ENCODE results near the gene THBS3. TPM values are rescaled to one million over a fixed set of nuclear protein-coding genes. Genes with fewer than 3 reads are reported as not detected.

The THBS3 gene
- total and polyA plus RNA-seq, 2 experiments from 2014 or later: 19.8 to 39.9 TPM

- no peak for TF ChIP-seq CTCF (IDR thresholded peaks at IDR 0.05; ENCODE audit: poor library complexity)
- TF ChIP-seq EZH2 (IDR thresholded peaks at IDR 0.05; ENCODE audit: borderline replicate concordance): no peak
- no peak for TF ChIP-seq EZH2phosphoT487 (IDR thresholded peaks at IDR 0.05; ENCODE audit: low read depth, severe bottlenecking, unreplicated experiment)
- Histone ChIP-seq H3K4me3 (no peak overlapping the region), H3K36me3 (replicated peaks; ENCODE audit: insufficient read depth, low read depth) (no peaks in the 10 kb centered on the region), H3K4me2 (peak overlapping the region; percentile 58), H3K4me1 (ENCODE audit: insufficient read depth) (peaks cover 18% of the 10 kb centered on the region), H2AFZ (no peak overlapping the region), H3K79me2 (no peaks in the 10 kb centered on the region), H3K27ac (peak overlapping the region; percentile 60), H3K9me2 (replicated peaks; ENCODE audit: insufficient read depth) (no peaks in the 10 kb centered on the region), H3K27me3 (no peaks in the 10 kb centered on the region), H4K20me1 (ENCODE audit: insufficient read depth, poor library complexity, severe bottlenecking) (no peaks in the 10 kb centered on the region), H3K9me3 (ENCODE audit: low read depth) (no peaks in the 10 kb centered on the region)
- peak; percentile 54 for DNase-seq (ENCODE audit: low spot score)
- WGBS (ENCODE audit: low lambda C conversion rate, missing lambda C conversion rate): 57% methylated on average over 8 of the region's 8 CpGs
These were observed 21.5 kb downstream of the THBS3 start for GRCh38 chr1:155186067-155186793.

GRCh38 chr1:155185783-155186066 is 22.0 kb downstream of the THBS3 start:
- H4K20me1 ChIP-seq (ENCODE audit: insufficient read depth, poor library complexity, severe bottlenecking): no peaks in the 10 kb centered on the region
- no peaks in the 10 kb centered on the region for H3K27me3 ChIP-seq
- peak overlapping the region; percentile 58 for H3K4me2 ChIP-seq
- H3K4me1 ChIP-seq (ENCODE audit: insufficient read depth): peaks cover 18% of the 10 kb centered on the region
- no peak for TF ChIP-seq CTCF (IDR thresholded peaks at IDR 0.05; ENCODE audit: poor library complexity)
- TF ChIP-seq EZH2phosphoT487 (IDR thresholded peaks at IDR 0.05; ENCODE audit: low read depth, severe bottlenecking, unreplicated experiment): no peak
- no peak for TF ChIP-seq EZH2 (IDR thresholded peaks at IDR 0.05; ENCODE audit: borderline replicate concordance)
- H3K4me3 ChIP-seq: no peak overlapping the region
- H3K9me2 ChIP-seq (replicated peaks; ENCODE audit: insufficient read depth): no peaks in the 10 kb centered on the region
- H2AFZ ChIP-seq: no peak overlapping the region
- no peaks in the 10 kb centered on the region for H3K9me3 ChIP-seq (ENCODE audit: low read depth)
- no peak for DNase-seq (ENCODE audit: low spot score)
- peak overlapping the region; percentile 60 for H3K27ac ChIP-seq
- WGBS (ENCODE audit: low lambda C conversion rate, missing lambda C conversion rate): 71% methylated on average over 6 of the region's 6 CpGs
- no peaks in the 10 kb centered on the region for H3K36me3 ChIP-seq (replicated peaks; ENCODE audit: insufficient read depth, low read depth)
- no peaks in the 10 kb centered on the region for H3K79me2 ChIP-seq

GRCh38 chr1:155184835-155185782 is 22.6 kb downstream of the THBS3 start:
- H2AFZ ChIP-seq: no peak overlapping the region
- H3K4me2 ChIP-seq: peak overlapping the region; percentile 58
- H3K4me3 ChIP-seq: no peak overlapping the region
- DNase-seq (ENCODE audit: low spot score): peak; percentile 52
- H3K9me2 ChIP-seq (replicated peaks; ENCODE audit: insufficient read depth): no peaks in the 10 kb centered on the region
- H4K20me1 ChIP-seq (ENCODE audit: insufficient read depth, poor library complexity, severe bottlenecking): no peaks in the 10 kb centered on the region
- H3K27me3 ChIP-seq: no peaks in the 10 kb centered on the region
- H3K79me2 ChIP-seq: no peaks in the 10 kb centered on the region
- TF ChIP-seq EZH2 (IDR thresholded peaks at IDR 0.05; ENCODE audit: borderline replicate concordance) (no peak), EZH2phosphoT487 (IDR thresholded peaks at IDR 0.05; ENCODE audit: low read depth, severe bottlenecking, unreplicated experiment) (no peak), CTCF (IDR thresholded peaks at IDR 0.05; ENCODE audit: poor library complexity) (no peak)
- no peaks in the 10 kb centered on the region for H3K36me3 ChIP-seq (replicated peaks; ENCODE audit: insufficient read depth, low read depth)
- peaks cover 18% of the 10 kb centered on the region for H3K4me1 ChIP-seq (ENCODE audit: insufficient read depth)
- H3K9me3 ChIP-seq (ENCODE audit: low read depth): no peaks in the 10 kb centered on the region
- 62% methylated on average over 20 of the region's 21 CpGs for WGBS (ENCODE audit: low lambda C conversion rate, missing lambda C conversion rate)
- peak overlapping the region; percentile 60 for H3K27ac ChIP-seq
